Urinary bladder (tissue), 4 donors: ENCODE data around the gene RAB37. TPM values are rescaled to one million over a fixed set of nuclear protein-coding genes. Genes with fewer than 3 reads are reported as not detected.

ENCODE experiments used
- DNase-seq: peaks from one replicate; pipeline ENCODE4 v3.0.0-alpha.2; 2015; ENCODE audit errors: extremely low spot score
- H3K27ac ChIP-seq: one replicate; pipeline ENCODE4 v1.5.1; 2013; ENCODE audit warnings: low read depth, mild to moderate bottlenecking, moderate library complexity
- H3K36me3 ChIP-seq: one replicate; pipeline ENCODE4 v1.6.1; 2013; ENCODE audit warnings: mild to moderate bottlenecking, moderate library complexity; ENCODE audit not compliant: insufficient read depth
- H3K4me1 ChIP-seq: one replicate; pipeline ENCODE4 v1.6.1; 2013; ENCODE audit warnings: mild to moderate bottlenecking, moderate library complexity; ENCODE audit not compliant: insufficient read depth
- H3K4me3 ChIP-seq: one replicate; pipeline ENCODE4 v1.5.1; 2013; ENCODE audit warnings: low read depth, low read length
- WGBS: extraction: QIAGEN DNeasy Blood & Tissue Kit; methylation state at CpG from one replicate; pipeline ENCODE4 v1.1.7; 2013; 5-methylcytosine and 5-hydroxymethylcytosine counted together
- polyA plus RNA-seq: library from polyadenylated mRNA; stranded (reverse); fragments of 200-250 nt; gene quantifications from one replicate; pipeline ENCODE4 v1.2.3, GENCODE V29; 2013
- total RNA-seq: library from RNA; depleted of rRNA; stranded (reverse); fragments of >200 nt; gene quantifications from one replicate; pipeline ENCODE4 v1.2.3, GENCODE V29; 2014
- donor health status: healthy with polysubstance abuse.
- donor health status: healthy.

Gene RAB37, protein sequence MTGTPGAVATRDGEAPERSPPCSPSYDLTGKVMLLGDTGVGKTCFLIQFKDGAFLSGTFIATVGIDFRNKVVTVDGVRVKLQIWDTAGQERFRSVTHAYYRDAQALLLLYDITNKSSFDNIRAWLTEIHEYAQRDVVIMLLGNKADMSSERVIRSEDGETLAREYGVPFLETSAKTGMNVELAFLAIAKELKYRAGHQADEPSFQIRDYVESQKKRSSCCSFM
- total RNA-seq (3.2 TPM), polyA plus RNA-seq (6.7 TPM)

GRCh38 chr17:74736513-74737298 is at the start of gene RAB37:
Gene RAB37, plus strand, starts transcription at chr17:74737256. Its CDS starts 17 bp downstream, at chr17:74737273.
- DNase-seq: no peak

GRCh38 chr17:74687886-74688285 is 49.2 kb upstream of the RAB37 start:
- WGBS: 85% methylated on average over 3 of the region's 3 CpGs
- H3K4me1 ChIP-seq: no peaks in the 10 kb centered on the region
- no peaks in the 10 kb centered on the region for H3K36me3 ChIP-seq
- no peak overlapping the region for H3K4me3 ChIP-seq
- no peak for DNase-seq
- H3K27ac ChIP-seq: no peak overlapping the region

More at GRCh38 chr17:74736513-74737298, at the start of gene RAB37:
- WGBS: 1% methylated on average over 67 of the region's 67 CpGs
- Histone ChIP-seq H3K4me1 (no peaks in the 10 kb centered on the region), H3K27ac (peak within 1 kb of the TSS; percentile 62), H3K4me3 (peak within 1 kb of the TSS; percentile 46), H3K36me3 (no peaks in the 10 kb centered on the region)

DNA sequence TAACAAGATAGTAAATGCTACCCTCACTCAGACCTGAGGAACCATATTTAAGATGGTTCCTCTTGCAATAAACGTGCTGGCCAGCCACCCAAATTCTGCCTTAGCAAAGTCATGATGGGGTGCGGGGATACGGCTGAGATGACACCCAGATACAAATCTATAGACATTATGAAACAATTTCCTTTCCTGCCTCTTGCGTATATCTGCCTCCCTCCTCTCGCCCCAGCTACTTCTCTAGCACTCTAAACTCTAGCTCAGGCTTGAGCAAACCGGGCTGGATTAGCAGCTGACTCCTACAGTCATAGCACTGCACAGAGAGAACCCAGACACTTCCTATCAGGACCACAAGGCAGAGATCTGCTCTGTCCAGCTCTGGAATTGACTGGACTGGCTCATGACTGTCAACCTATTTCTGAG is 46.6 kb upstream of the RAB37 start:
- Histone ChIP-seq H3K4me1 (no peaks in the 10 kb centered on the region), H3K27ac (no peak overlapping the region), H3K4me3 (no peak overlapping the region), H3K36me3 (no peaks in the 10 kb centered on the region)
- WGBS: 57% methylated on average over 6 of the region's 6 CpGs
- DNase-seq: no peak

- 74% methylated on average over 8 of the region's 8 CpGs for WGBS
- Histone ChIP-seq H3K4me3 (no peak overlapping the region), H3K4me1 (no peaks in the 10 kb centered on the region), H3K27ac (no peak overlapping the region), H3K36me3 (no peaks in the 10 kb centered on the region)
- no peak for DNase-seq
These were observed 45.9 kb upstream of the RAB37 start for GRCh38 chr17:74691151-74691550.

GRCh38 chr17:74694081-74694480 is 43.0 kb upstream of the RAB37 start:
- Histone ChIP-seq H3K27ac (no peak overlapping the region), H3K4me3 (no peak overlapping the region), H3K36me3 (no peaks in the 10 kb centered on the region), H3K4me1 (no peaks in the 10 kb centered on the region)
- 82% methylated on average over 4 of the region's 4 CpGs for WGBS
- no peak for DNase-seq

GRCh38 chr17:74695629-74696028 is 41.4 kb upstream of the RAB37 start:
- H3K4me3 ChIP-seq: no peak overlapping the region
- H3K27ac ChIP-seq: no peak overlapping the region
- WGBS: 87% methylated on average over 11 of the region's 11 CpGs
- no peaks in the 10 kb centered on the region for H3K4me1 ChIP-seq
- no peaks in the 10 kb centered on the region for H3K36me3 ChIP-seq
- no peak for DNase-seq

DNA sequence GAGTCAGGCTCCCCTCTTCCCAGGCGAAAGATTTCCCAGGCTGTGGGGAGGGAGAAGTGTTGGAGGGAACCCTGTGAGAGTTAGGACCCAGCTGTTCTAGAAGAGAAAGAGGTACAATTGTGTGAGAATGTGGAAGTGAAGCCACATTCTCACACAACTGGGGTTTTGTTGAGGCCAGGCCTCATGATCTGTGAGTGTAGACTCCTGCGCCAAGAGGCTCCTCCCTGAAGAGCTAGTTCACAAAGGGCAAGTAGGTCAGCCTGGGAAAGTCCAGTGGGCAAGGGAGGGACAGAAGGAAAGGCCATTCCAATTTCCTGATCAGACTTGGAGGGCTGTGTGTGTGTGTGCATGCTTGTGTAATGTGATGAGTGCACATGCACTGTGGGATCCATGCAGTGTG is 39.5 kb upstream of the RAB37 start:
- Histone ChIP-seq H3K4me3 (no peak overlapping the region), H3K27ac (no peak overlapping the region), H3K4me1 (no peaks in the 10 kb centered on the region), H3K36me3 (no peaks in the 10 kb centered on the region)
- 67% methylated on average over 2 of the region's 2 CpGs for WGBS
- no peak for DNase-seq

- no peak for DNase-seq
- 85% methylated on average over 7 of the region's 7 CpGs for WGBS
- no peak overlapping the region for H3K4me3 ChIP-seq
- H3K27ac ChIP-seq: no peak overlapping the region
- H3K4me1 ChIP-seq: no peaks in the 10 kb centered on the region
- no peaks in the 10 kb centered on the region for H3K36me3 ChIP-seq
These were observed 39.0 kb upstream of the RAB37 start for GRCh38 chr17:74698069-74698468.

DNA sequence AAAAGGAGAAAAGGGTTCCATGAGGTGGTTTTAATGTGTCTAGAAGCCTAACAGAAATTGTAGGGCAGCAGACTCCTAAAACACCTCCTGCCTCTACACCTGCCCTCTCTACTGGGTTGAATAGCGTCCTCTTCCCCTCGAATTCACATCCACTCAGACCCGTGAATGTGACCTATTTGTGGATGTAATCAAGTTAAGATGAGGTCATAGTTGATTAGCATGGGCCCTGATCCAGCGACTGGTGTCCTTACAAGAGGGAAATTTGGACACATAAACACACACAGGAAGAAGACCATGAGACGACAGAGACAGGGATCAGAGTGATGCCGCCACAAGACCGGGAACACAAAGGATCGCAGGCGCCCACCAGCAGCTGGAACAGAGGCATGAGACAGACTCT is 37.8 kb upstream of the RAB37 start:
- no peak for DNase-seq
- Histone ChIP-seq H3K36me3 (no peaks in the 10 kb centered on the region), H3K4me1 (no peaks in the 10 kb centered on the region), H3K4me3 (no peak overlapping the region), H3K27ac (no peak overlapping the region)
- WGBS: 65% methylated on average over 9 of the region's 9 CpGs

- WGBS: 72% methylated on average over 9 of the region's 9 CpGs
- no peak overlapping the region for H3K4me3 ChIP-seq
- no peaks in the 10 kb centered on the region for H3K36me3 ChIP-seq
- H3K4me1 ChIP-seq: no peaks in the 10 kb centered on the region
- DNase-seq: no peak
- H3K27ac ChIP-seq: no peak overlapping the region
These were observed 34.8 kb upstream of the RAB37 start for GRCh38 chr17:74702116-74702871.

DNA sequence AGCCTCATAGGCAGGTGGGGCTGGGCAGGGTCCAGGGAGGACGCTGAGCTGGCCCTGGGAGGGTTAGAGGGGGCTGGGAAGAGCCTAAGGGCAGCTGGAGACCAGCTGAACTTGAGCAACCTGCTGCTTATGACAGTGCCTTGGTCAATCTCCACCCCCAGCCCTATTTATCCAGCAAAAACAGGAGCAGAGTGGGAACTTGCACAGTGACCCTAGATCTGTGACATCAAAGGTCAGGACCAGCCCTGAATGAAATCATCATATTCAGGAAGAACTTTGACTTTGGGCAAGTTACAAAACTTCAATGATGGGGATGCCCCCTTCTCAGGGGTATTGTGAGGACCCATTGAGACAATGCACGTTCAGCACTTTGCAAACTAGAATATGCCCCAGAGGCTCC is 33.7 kb upstream of the RAB37 start:
- H3K36me3 ChIP-seq: no peaks in the 10 kb centered on the region
- WGBS: 61% methylated on average over 2 of the region's 2 CpGs
- no peak for DNase-seq
- no peaks in the 10 kb centered on the region for H3K4me1 ChIP-seq
- H3K27ac ChIP-seq: no peak overlapping the region
- H3K4me3 ChIP-seq: no peak overlapping the region

- 84% methylated on average over 8 of the region's 8 CpGs for WGBS
- no peak for DNase-seq
- Histone ChIP-seq H3K27ac (no peak overlapping the region), H3K4me3 (no peak overlapping the region), H3K36me3 (no peaks in the 10 kb centered on the region), H3K4me1 (no peaks in the 10 kb centered on the region)
These were observed 32.5 kb upstream of the RAB37 start for GRCh38 chr17:74704544-74704943.

- H3K27ac ChIP-seq: no peak overlapping the region
- no peak overlapping the region for H3K4me3 ChIP-seq
- no peaks in the 10 kb centered on the region for H3K4me1 ChIP-seq
- 67% methylated on average over 12 of the region's 12 CpGs for WGBS
- H3K36me3 ChIP-seq: no peaks in the 10 kb centered on the region
- DNase-seq: no peak
These were observed 25.8 kb upstream of the RAB37 start for GRCh38 chr17:74711058-74711824.
